Activated naive CD4-positive, alpha-beta T cell treated with anti-CD3 and anti-CD28 coated beads for 36 hours (primary cell): ENCODE data around the gene OR2J3. TPM values are rescaled to one million over a fixed set of nuclear protein-coding genes. Genes with fewer than 3 reads are reported as not detected.
"Not testable (repeated sequence)": the region's sequence is repeated elsewhere in the genome, so short reads cannot be mapped to it uniquely, and the experiment has no call there.

Experiments
- CTCF ChIA-PET: fragments of 350-600 bp; sonication (Branson Sonifier 250); formaldehyde crosslinking; loops from one replicate; lab custom pipeline; 2021; ENCODE audit warnings: antibody characterized with exemption; lab: Charles Lee
- DNase-seq: peaks from one replicate; pipeline ENCODE4 v3.0.0-alpha.2; 2020
- H3K27ac Mint-ChIP-seq: one replicate; pipeline ENCODE4 v1.8.0; 2021; ENCODE audit warnings: mild to moderate bottlenecking, mixed read lengths
- H3K27me3 Mint-ChIP-seq: one replicate; pipeline ENCODE4 v1.8.0; 2021; ENCODE audit warnings: low read depth, mixed read lengths
- H3K36me3 Mint-ChIP-seq: one replicate; pipeline ENCODE4 v1.8.0; 2021; ENCODE audit warnings: low read depth, mixed read lengths
- H3K4me1 Mint-ChIP-seq: one replicate; pipeline ENCODE4 v1.8.0; 2021; ENCODE audit warnings: low read depth, mixed read lengths
- H3K4me3 Mint-ChIP-seq: one replicate; pipeline ENCODE4 v1.8.0; 2021; ENCODE audit warnings: mild to moderate bottlenecking, moderate library complexity, mixed read lengths
- H3K9me3 Mint-ChIP-seq: one replicate; pipeline ENCODE4 v1.8.0; 2021; ENCODE audit warnings: mixed read lengths
- intact Hi-C: fragments of 100-400 bp; cut with micrococcal nuclease; formaldehyde crosslinking; loops from one replicate; pipeline ENCODE4 v1.15.1; 2023
- total RNA-seq, 2 experiments: library from RNA; stranded (reverse); gene quantifications; one replicate each; pipeline ENCODE4 v1.2.3, GENCODE V29; 2021

Gene OR2J3
- total RNA-seq, 2 experiments from 2014 or later, result not detected

GRCh38 chr6:29130644-29131043 lies 22.8 kb downstream of the OR2J3 start:
- no peak overlapping the region for H3K4me3 Mint-ChIP-seq
- H3K9me3 Mint-ChIP-seq, result no peaks in the 10 kb centered on the region
- intact Hi-C loops, result no loop called here
- CTCF ChIA-PET, result no interaction called here
- no peaks in the 10 kb centered on the region for H3K4me1 Mint-ChIP-seq
- no peak for DNase-seq
- H3K36me3 Mint-ChIP-seq, result no peaks in the 10 kb centered on the region
- no peak overlapping the region for H3K27ac Mint-ChIP-seq
- H3K27me3 Mint-ChIP-seq, result peaks cover 32% of the 10 kb centered on the region

- Mint-ChIP-seq H3K9me3 (no peaks in the 10 kb centered on the region), H3K27me3 (peaks cover 30% of the 10 kb centered on the region), H3K27ac (no peak overlapping the region), H3K36me3 (no peaks in the 10 kb centered on the region), H3K4me1 (no peaks in the 10 kb centered on the region), H3K4me3 (no peak overlapping the region)
- CTCF ChIA-PET, result no interaction called here
- intact Hi-C loops, result no loop called here
- no peak for DNase-seq
Measured at GRCh38 chr6:29131691-29132090, 23.8 kb downstream of the OR2J3 start.

GRCh38 chr6:29137724-29138123 lies 29.9 kb downstream of the OR2J3 start:
- no peak overlapping the region for H3K4me3 Mint-ChIP-seq
- H3K4me1 Mint-ChIP-seq, result no peaks in the 10 kb centered on the region
- intact Hi-C loops, result no loop called here
- H3K27me3 Mint-ChIP-seq, result peaks cover 19% of the 10 kb centered on the region
- CTCF ChIA-PET, result no interaction called here
- H3K27ac Mint-ChIP-seq, result no peak overlapping the region
- DNase-seq, result no peak
- H3K36me3 Mint-ChIP-seq, result no peaks in the 10 kb centered on the region
- H3K9me3 Mint-ChIP-seq, result peaks cover 6% of the 10 kb centered on the region

GRCh38 chr6:29141606-29142005 lies 33.7 kb downstream of the OR2J3 start:
- Mint-ChIP-seq H3K27ac (no peak overlapping the region), H3K27me3 (peaks cover 24% of the 10 kb centered on the region), H3K36me3 (no peaks in the 10 kb centered on the region), H3K4me3 (no peak overlapping the region), H3K4me1 (no peaks in the 10 kb centered on the region), H3K9me3 (peaks cover 6% of the 10 kb centered on the region)
- CTCF ChIA-PET, result interaction anchor here (0.7 kb wide), 1 partner anchor 1128 kb away, joined by 3 read pairs; no protein-coding TSS in a partner anchor
- DNase-seq, result no peak
- intact Hi-C loops, result no loop called here

- peaks cover 6% of the 10 kb centered on the region for H3K9me3 Mint-ChIP-seq
Measured at GRCh38 chr6:29142309-29142708, 34.5 kb downstream of the OR2J3 start.

GRCh38 chr6:29146179-29146578 lies 38.3 kb downstream of the OR2J3 start:
- CTCF ChIA-PET, result no interaction called here
- H3K4me1 Mint-ChIP-seq, result no peaks in the 10 kb centered on the region
- DNase-seq, result no peak
- H3K4me3 Mint-ChIP-seq, result no peak overlapping the region
- H3K9me3 Mint-ChIP-seq, result peaks cover 12% of the 10 kb centered on the region
- H3K36me3 Mint-ChIP-seq, result no peaks in the 10 kb centered on the region
- peaks cover 47% of the 10 kb centered on the region for H3K27me3 Mint-ChIP-seq
- intact Hi-C loops, result no loop called here
- H3K27ac Mint-ChIP-seq, result no peak overlapping the region

More at GRCh38 chr6:29142309-29142708, 34.5 kb downstream of the OR2J3 start:
- no peak for DNase-seq
- H3K36me3 Mint-ChIP-seq, result no peaks in the 10 kb centered on the region
- no peaks in the 10 kb centered on the region for H3K4me1 Mint-ChIP-seq
- H3K27ac Mint-ChIP-seq, result no peak overlapping the region
- intact Hi-C loops, result no loop called here
- CTCF ChIA-PET, result interaction anchor here (0.7 kb wide), 1 partner anchor 1129 kb away, joined by 3 read pairs; no protein-coding TSS in a partner anchor
- peaks cover 29% of the 10 kb centered on the region for H3K27me3 Mint-ChIP-seq
- no peak overlapping the region for H3K4me3 Mint-ChIP-seq

- CTCF ChIA-PET, result no interaction called here
- Mint-ChIP-seq H3K4me1 (no peaks in the 10 kb centered on the region), H3K4me3 (no peak overlapping the region), H3K36me3 (no peaks in the 10 kb centered on the region), H3K27me3 (peaks cover 51% of the 10 kb centered on the region), H3K9me3 (peaks cover 11% of the 10 kb centered on the region), H3K27ac (no peak overlapping the region)
- no peak for DNase-seq
- intact Hi-C loops, result no loop called here
Measured at GRCh38 chr6:29147074-29147473, 39.2 kb downstream of the OR2J3 start.

- H3K36me3 Mint-ChIP-seq, DNase-seq, H3K27ac Mint-ChIP-seq, H3K4me3 Mint-ChIP-seq, H3K9me3 Mint-ChIP-seq, intact Hi-C loops, CTCF ChIA-PET, H3K4me1 Mint-ChIP-seq: not testable (repeated sequence)
- peaks cover 66% of the 10 kb centered on the region for H3K27me3 Mint-ChIP-seq
Measured at GRCh38 chr6:29149444-29149843, 41.6 kb downstream of the OR2J3 start.

- Mint-ChIP-seq H3K27ac (no peak overlapping the region), H3K36me3 (no peaks in the 10 kb centered on the region), H3K27me3 (peaks cover 52% of the 10 kb centered on the region), H3K4me3 (no peak overlapping the region), H3K4me1 (no peaks in the 10 kb centered on the region), H3K9me3 (peaks cover 6% of the 10 kb centered on the region)
- DNase-seq, result no peak
- intact Hi-C loops, result no loop called here
- CTCF ChIA-PET, result no interaction called here
Measured at GRCh38 chr6:29153083-29153482, 45.2 kb downstream of the OR2J3 start.

GRCh38 chr6:29155182-29155581 lies 47.3 kb downstream of the OR2J3 start:
- peaks cover 43% of the 10 kb centered on the region for H3K27me3 Mint-ChIP-seq
- CTCF ChIA-PET, DNase-seq, intact Hi-C loops, H3K36me3 Mint-ChIP-seq, H3K4me1 Mint-ChIP-seq, H3K9me3 Mint-ChIP-seq, H3K27ac Mint-ChIP-seq, H3K4me3 Mint-ChIP-seq: not testable (repeated sequence)

- peaks cover 29% of the 10 kb centered on the region for H3K27me3 Mint-ChIP-seq
- H3K4me1 Mint-ChIP-seq, H3K36me3 Mint-ChIP-seq, CTCF ChIA-PET, intact Hi-C loops, H3K27ac Mint-ChIP-seq, H3K9me3 Mint-ChIP-seq, H3K4me3 Mint-ChIP-seq, DNase-seq: not testable (repeated sequence)
Measured at GRCh38 chr6:29159922-29160321, 52.1 kb downstream of the OR2J3 start.
